Activated CD4-positive, alpha-beta T cell treated with anti-CD3 and anti-CD28 coated beads, Interleukin-2, amount 10 ng/mL, durations not matched to agents 24 days and 14 days (primary cell): ENCODE data around the gene LRRC43. TPM values are rescaled to one million over a fixed set of nuclear protein-coding genes. Genes with fewer than 3 reads are reported as not detected.

Source experiments
- DNase-seq: peaks from one replicate; pipeline ENCODE4 v3.0.0; 2022
- H3K27ac Mint-ChIP-seq: one replicate; pipeline ENCODE4 v1.8.0; 2022; ENCODE audit warnings: mild to moderate bottlenecking, mixed read lengths
- H3K27me3 Mint-ChIP-seq: one replicate; pipeline ENCODE4 v1.8.0; 2022; ENCODE audit warnings: mixed read lengths
- H3K36me3 Mint-ChIP-seq: one replicate; pipeline ENCODE4 v1.8.0; 2022; ENCODE audit warnings: low read depth, mild to moderate bottlenecking, mixed read lengths
- H3K4me1 Mint-ChIP-seq: one replicate; pipeline ENCODE4 v1.8.0; 2021; ENCODE audit warnings: mixed read lengths
- H3K4me3 Mint-ChIP-seq: one replicate; pipeline ENCODE4 v1.8.0; 2022; ENCODE audit warnings: mild to moderate bottlenecking, moderate library complexity, mixed read lengths
- H3K9me3 Mint-ChIP-seq: one replicate; pipeline ENCODE4 v1.8.0; 2021; ENCODE audit warnings: mixed read lengths
- intact Hi-C: fragments of 100-400 bp; cut with micrococcal nuclease; formaldehyde crosslinking; loops from one replicate; pipeline ENCODE4 v1.15.1; 2023
- total RNA-seq: library from RNA; stranded (reverse); gene quantifications from 2 replicates; pipeline ENCODE4 v1.2.3, GENCODE V29; 2022

The LRRC43 gene
- total RNA-seq, 1 donor from 2014 or later, result 0.33 TPM

GRCh38 chr12:122232691-122233090 is 49.8 kb downstream of the LRRC43 start:
- Mint-ChIP-seq H3K36me3 (peaks cover 28% of the 10 kb centered on the region), H3K4me1 (peaks cover 6% of the 10 kb centered on the region), H3K27ac (no peak overlapping the region), H3K4me3 (no peak overlapping the region), H3K9me3 (no peaks in the 10 kb centered on the region), H3K27me3 (no peaks in the 10 kb centered on the region)
- no peak for DNase-seq
- intact Hi-C loops, result no loop called here

DNA sequence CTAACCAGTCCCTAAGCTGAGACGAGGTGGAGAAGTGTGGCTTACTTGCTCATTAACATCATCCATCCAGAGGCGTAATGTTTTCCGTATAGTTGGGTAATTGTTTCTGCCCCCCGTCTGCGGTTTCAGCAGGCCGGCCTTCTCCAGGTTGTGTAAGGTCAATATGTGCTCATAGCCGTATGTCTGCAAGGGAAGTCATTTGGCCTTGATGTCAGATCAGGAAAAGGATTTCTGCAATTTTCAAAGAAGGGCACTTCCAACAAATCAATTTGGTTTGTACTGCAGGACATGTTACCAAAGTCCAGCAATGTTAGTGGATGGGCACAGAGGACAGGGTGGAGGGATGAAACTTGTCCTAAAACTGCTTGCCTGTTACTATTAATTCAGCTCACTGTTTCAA is 52.8 kb downstream of the LRRC43 start:
- intact Hi-C loops, result no loop called here
- H3K36me3 Mint-ChIP-seq, result peaks cover 33% of the 10 kb centered on the region
- H3K27me3 Mint-ChIP-seq, result no peaks in the 10 kb centered on the region
- no peak overlapping the region for H3K4me3 Mint-ChIP-seq
- H3K27ac Mint-ChIP-seq, result no peak overlapping the region
- no peaks in the 10 kb centered on the region for H3K9me3 Mint-ChIP-seq
- DNase-seq, result no peak
- H3K4me1 Mint-ChIP-seq, result peaks cover 2% of the 10 kb centered on the region

DNA sequence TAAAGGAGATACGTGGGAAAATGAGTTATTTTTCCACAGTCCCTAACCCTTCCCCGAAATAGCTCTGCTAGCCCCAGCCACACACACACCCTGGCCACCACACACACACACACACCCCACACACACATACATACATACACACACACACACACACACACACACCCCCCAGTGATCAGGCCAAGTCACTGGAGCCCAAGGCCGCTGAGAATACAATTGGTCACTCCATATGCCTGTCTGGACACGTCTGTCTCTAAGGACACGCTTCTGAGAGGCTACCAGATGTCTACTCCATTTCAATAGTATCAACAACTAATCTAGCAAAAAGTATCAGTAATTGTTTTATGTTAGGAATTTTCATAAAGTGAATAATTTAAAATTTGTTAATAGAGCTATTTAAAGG is 55.9 kb downstream of the LRRC43 start:
- no peaks in the 10 kb centered on the region for H3K27me3 Mint-ChIP-seq
- peaks cover 26% of the 10 kb centered on the region for H3K36me3 Mint-ChIP-seq
- H3K4me1 Mint-ChIP-seq, result peaks cover 6% of the 10 kb centered on the region
- DNase-seq, result no peak
- intact Hi-C loops, result no loop called here
- H3K4me3 Mint-ChIP-seq, result no peak overlapping the region
- no peak overlapping the region for H3K27ac Mint-ChIP-seq
- no peaks in the 10 kb centered on the region for H3K9me3 Mint-ChIP-seq

- H3K36me3 Mint-ChIP-seq, result peaks cover 15% of the 10 kb centered on the region
- intact Hi-C loops, result loop anchor here (2.0 kb wide), 1 partner anchor 17 kb away; the partner anchor contains the start of gene DIABLO
- DNase-seq, result peak; percentile 64
- H3K27me3 Mint-ChIP-seq, result no peaks in the 10 kb centered on the region
- H3K9me3 Mint-ChIP-seq, result no peaks in the 10 kb centered on the region
- H3K27ac Mint-ChIP-seq, result peak overlapping the region; percentile 83
- peaks cover 18% of the 10 kb centered on the region for H3K4me1 Mint-ChIP-seq
- H3K4me3 Mint-ChIP-seq, result peak overlapping the region; percentile 79
Observed at GRCh38 chr12:122243965-122244364, 61.0 kb downstream of the LRRC43 start.

DNA sequence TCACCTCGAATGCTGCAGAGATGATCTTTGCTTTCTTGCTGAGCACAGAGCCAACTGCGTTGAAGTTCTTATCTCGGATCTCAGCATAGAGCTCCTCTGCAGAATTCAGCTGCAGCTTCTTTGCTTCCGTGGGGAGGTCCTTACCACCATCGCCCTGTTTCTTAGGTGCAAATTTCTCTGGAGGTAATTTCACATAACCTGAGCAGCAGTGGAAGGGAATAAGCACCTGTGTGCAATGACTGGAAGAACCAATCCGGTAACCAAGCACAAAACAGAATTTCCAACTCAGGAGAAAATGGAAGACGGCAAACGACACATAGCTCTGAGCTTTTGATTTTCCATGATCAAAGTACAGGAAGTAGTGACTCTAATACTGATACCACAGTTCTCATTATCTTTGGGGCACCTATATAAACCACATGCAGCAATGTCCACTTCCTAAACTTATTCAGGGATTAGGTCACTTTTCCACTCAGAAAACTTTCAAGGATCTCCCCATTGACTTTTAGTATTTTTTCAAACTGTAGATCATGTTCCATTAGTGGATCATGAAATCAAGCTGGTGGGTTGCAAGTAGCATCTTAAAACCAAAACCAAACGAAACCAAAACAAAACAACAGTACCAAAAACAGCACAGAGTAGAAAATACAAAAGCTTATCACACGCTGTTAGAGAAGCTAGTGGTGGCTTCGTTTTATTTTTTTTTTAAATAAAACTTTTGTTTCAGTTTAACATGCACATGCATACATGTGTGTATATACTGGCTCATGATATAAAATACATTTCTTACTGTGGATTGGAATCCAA is 61.8 kb downstream of the LRRC43 start:
- Mint-ChIP-seq H3K9me3 (no peaks in the 10 kb centered on the region), H3K4me1 (peaks cover 18% of the 10 kb centered on the region), H3K36me3 (peaks cover 20% of the 10 kb centered on the region), H3K27me3 (no peaks in the 10 kb centered on the region), H3K4me3 (peak overlapping the region; percentile 79), H3K27ac (peak overlapping the region; percentile 83)
- intact Hi-C loops, result loop anchor here (2.0 kb wide), 1 partner anchor 18 kb away; the partner anchor contains the start of gene DIABLO
- peak; percentile 70 for DNase-seq

- Mint-ChIP-seq H3K4me1 (peaks cover 18% of the 10 kb centered on the region), H3K36me3 (peaks cover 20% of the 10 kb centered on the region), H3K27me3 (no peaks in the 10 kb centered on the region), H3K9me3 (no peaks in the 10 kb centered on the region), H3K27ac (peak overlapping the region; percentile 53), H3K4me3 (peak overlapping the region; percentile 79)
- intact Hi-C loops, result loop anchor here (2.0 kb wide), 1 partner anchor 19 kb away; the partner anchor contains the start of gene DIABLO
- no peak for DNase-seq
Observed at GRCh38 chr12:122245553-122245952, 62.6 kb downstream of the LRRC43 start.

- intact Hi-C loops, result no loop called here
- Mint-ChIP-seq H3K27ac (no peak overlapping the region), H3K36me3 (peaks cover 14% of the 10 kb centered on the region), H3K4me3 (no peak overlapping the region), H3K9me3 (no peaks in the 10 kb centered on the region), H3K27me3 (no peaks in the 10 kb centered on the region), H3K4me1 (peaks cover 3% of the 10 kb centered on the region)
- DNase-seq, result no peak
Observed at GRCh38 chr12:122250047-122250446, 67.1 kb downstream of the LRRC43 start.

DNA sequence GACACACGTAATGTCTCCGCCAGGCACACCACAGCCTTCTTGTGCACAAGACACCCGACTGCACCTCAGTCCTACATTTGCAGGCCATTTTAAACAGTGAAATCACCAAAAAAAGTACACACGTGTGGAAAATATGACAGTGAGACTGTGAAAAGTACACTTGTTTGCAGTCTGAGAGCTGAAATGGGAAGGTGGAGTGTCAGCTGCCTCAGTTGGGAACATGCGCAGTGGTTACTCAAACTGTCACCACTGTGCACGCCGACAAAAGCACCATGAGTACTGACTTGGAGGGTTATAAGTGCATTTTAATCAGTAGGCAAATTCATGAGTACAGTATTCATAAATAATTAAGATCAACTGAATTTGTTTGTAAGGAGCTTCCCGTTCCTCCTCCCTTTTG is 67.6 kb downstream of the LRRC43 start:
- H3K36me3 Mint-ChIP-seq, result peaks cover 14% of the 10 kb centered on the region
- no peaks in the 10 kb centered on the region for H3K27me3 Mint-ChIP-seq
- no peak overlapping the region for H3K27ac Mint-ChIP-seq
- H3K4me3 Mint-ChIP-seq, result no peak overlapping the region
- no peak for DNase-seq
- H3K9me3 Mint-ChIP-seq, result no peaks in the 10 kb centered on the region
- H3K4me1 Mint-ChIP-seq, result peaks cover 3% of the 10 kb centered on the region
- intact Hi-C loops, result no loop called here

Other genes with a start within 250 kb of the LRRC43 start
- gene BCL7A, start 161.2 kb upstream of the LRRC43 start, total RNA-seq, result 9.3 and 10.7 TPM in 2 replicates
- gene MLXIP, start 104.4 kb upstream of the LRRC43 start, total RNA-seq, result 47.6 and 48.0 TPM in 2 replicates
- 2.5 TPM in 2 replicates for gene IL31, start 8.9 kb upstream of the LRRC43 start, total RNA-seq
- 0.64 and 1.0 TPM in 2 replicates for gene B3GNT4, start 20.6 kb downstream of the LRRC43 start, total RNA-seq
- 59.4 and 61.0 TPM in 2 replicates for gene DIABLO, start 42.9 kb downstream of the LRRC43 start, total RNA-seq
- gene VPS33A, start 83.4 kb downstream of the LRRC43 start, total RNA-seq, result 25.9 and 28.4 TPM in 2 replicates
- 60.8 and 66.1 TPM in 2 replicates for gene CLIP1, start 239.5 kb downstream of the LRRC43 start, total RNA-seq